Endothelial cell of umbilical vein (primary cell): ENCODE data around the gene WDR27.

Source experiments
- CTCF ChIP-seq, 2 donors: IDR thresholded peaks; 1 replicate in 1 of 2; 2 replicates in 1 of 2; pipeline ENCODE4 v1.5.1; 2011; ENCODE audit warnings: low read length in 2 of 2, mild to moderate bottlenecking in 2 of 2, moderate library complexity in 2 of 2, control low read depth in 1 of 2, inconsistent platforms in 1 of 2, low read depth in 1 of 2; ENCODE audit not compliant: insufficient read depth in 1 of 2; ENCODE audit errors: extremely low read depth in 1 of 2
- EZH2 ChIP-seq: IDR thresholded peaks from 2 replicates; pipeline ENCODE4 v1.6.1; 2012; ENCODE audit warnings: borderline replicate concordance, low read depth, mild to moderate bottlenecking, moderate library complexity, low read length, inconsistent platforms; ENCODE audit not compliant: severe bottlenecking
- GATA2 ChIP-seq: IDR thresholded peaks from 2 replicates; pipeline ENCODE4 v1.7.0; 2011; ENCODE audit warnings: low read depth, mild to moderate bottlenecking, moderate library complexity, mixed read lengths, low read length; ENCODE audit not compliant: insufficient read length, insufficient read depth
- POLR2A ChIP-seq: IDR thresholded peaks from 2 replicates; pipeline ENCODE4 v1.6.1; 2012; ENCODE audit warnings: low read depth, mild to moderate bottlenecking, control low read depth, low read length

DNA sequence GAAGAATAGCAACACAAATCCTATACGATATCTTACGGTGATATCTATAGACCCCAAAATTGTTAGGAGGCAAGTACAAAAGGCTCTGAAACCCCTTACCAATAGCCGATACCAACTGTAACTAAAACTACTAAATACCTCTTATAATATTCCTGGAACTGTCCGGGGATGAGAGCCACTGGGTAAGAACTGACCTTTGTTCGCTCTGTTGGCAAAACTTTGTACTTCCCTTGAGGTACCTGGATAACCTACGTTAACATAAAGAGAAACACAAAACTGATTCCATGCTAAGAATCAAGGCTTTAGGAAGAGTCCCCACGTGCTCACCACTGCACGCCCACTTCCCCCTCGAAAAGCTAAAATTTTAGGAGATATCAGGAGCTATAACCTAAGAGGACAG, 12.8 kb upstream of the WDR27 start:
- no peak for TF ChIP-seq CTCF (IDR thresholded peaks at IDR 0.05; ENCODE audit: extremely low read depth in 1 of 2, insufficient read depth in 1 of 2, low read depth in 1 of 2, low read length in 2 of 2)
- no peak for TF ChIP-seq EZH2
- no peak for TF ChIP-seq GATA2
- no peak for TF ChIP-seq POLR2A
